ENCODE results near the gene TLX3.

The TLX3 gene

GRCh38 chr5:171315386-171315891, 6.4 kb downstream of the TLX3 start:
- no peak overlapping the region for H3K9ac ChIP-seq
- no peak overlapping the region for H3K4me2 ChIP-seq (ENCODE audit: low read length)
- H3K27me3 ChIP-seq (ENCODE audit: control insufficient read depth, insufficient read depth, low read length), result peaks cover 32% of the 10 kb centered on the region
- no peaks in the 10 kb centered on the region for H3K36me3 ChIP-seq (ENCODE audit: control insufficient read depth, insufficient read depth, low read length)
- H3K27ac ChIP-seq, result no peak overlapping the region
- no peak overlapping the region for H2AFZ ChIP-seq
- no peak overlapping the region for H3K4me3 ChIP-seq (ENCODE audit: low read depth, low read length)
- no peaks in the 10 kb centered on the region for H3K79me2 ChIP-seq
- no peaks in the 10 kb centered on the region for H3K9me3 ChIP-seq (ENCODE audit: control insufficient read depth, low read length)
- TF ChIP-seq CTCF (IDR thresholded peaks at IDR 0.05), result no peak
- H3K4me1 ChIP-seq, result peaks cover 6% of the 10 kb centered on the region

GRCh38 chr5:171315925-171316257, 6.8 kb downstream of the TLX3 start:
- no peak overlapping the region for H3K4me2 ChIP-seq (ENCODE audit: low read length)
- H3K4me3 ChIP-seq (ENCODE audit: low read depth, low read length), result no peak overlapping the region
- no peak overlapping the region for H3K9ac ChIP-seq
- TF ChIP-seq CTCF (IDR thresholded peaks at IDR 0.05), result no peak
- H3K9me3 ChIP-seq (ENCODE audit: control insufficient read depth, low read length), result no peaks in the 10 kb centered on the region
- no peaks in the 10 kb centered on the region for H3K36me3 ChIP-seq (ENCODE audit: control insufficient read depth, insufficient read depth, low read length)
- H3K4me1 ChIP-seq, result peaks cover 6% of the 10 kb centered on the region
- H3K27me3 ChIP-seq (ENCODE audit: control insufficient read depth, insufficient read depth, low read length), result peaks cover 28% of the 10 kb centered on the region
- no peak overlapping the region for H3K27ac ChIP-seq
- no peak overlapping the region for H2AFZ ChIP-seq
- no peaks in the 10 kb centered on the region for H3K79me2 ChIP-seq

- Histone ChIP-seq H3K9me3 (ENCODE audit: control insufficient read depth, low read length) (no peaks in the 10 kb centered on the region), H2AFZ (no peak overlapping the region), H3K4me2 (ENCODE audit: low read length) (peak overlapping the region; percentile 42), H3K4me3 (ENCODE audit: low read depth, low read length) (peak overlapping the region; percentile 11), H3K79me2 (no peaks in the 10 kb centered on the region), H3K36me3 (ENCODE audit: control insufficient read depth, insufficient read depth, low read length) (no peaks in the 10 kb centered on the region), H3K9ac (no peak overlapping the region), H3K4me1 (peaks cover 6% of the 10 kb centered on the region), H3K27ac (no peak overlapping the region), H3K27me3 (ENCODE audit: control insufficient read depth, insufficient read depth, low read length) (peaks cover 25% of the 10 kb centered on the region)
- no peak for TF ChIP-seq CTCF (IDR thresholded peaks at IDR 0.05)
These were observed 7.4 kb downstream of the TLX3 start for GRCh38 chr5:171316258-171317121.

- H3K4me3 ChIP-seq (ENCODE audit: low read depth, low read length), result peak overlapping the region; percentile 11
- no peak overlapping the region for H3K27ac ChIP-seq
- no peaks in the 10 kb centered on the region for H3K36me3 ChIP-seq (ENCODE audit: control insufficient read depth, insufficient read depth, low read length)
These were observed 8.2 kb downstream of the TLX3 start for GRCh38 chr5:171317230-171317629.

More at GRCh38 chr5:171317230-171317629, 8.2 kb downstream of the TLX3 start:
- peaks cover 22% of the 10 kb centered on the region for H3K27me3 ChIP-seq (ENCODE audit: control insufficient read depth, insufficient read depth, low read length)
- no peak for TF ChIP-seq CTCF (IDR thresholded peaks at IDR 0.05)
- peaks cover 6% of the 10 kb centered on the region for H3K4me1 ChIP-seq
- H3K9me3 ChIP-seq (ENCODE audit: control insufficient read depth, low read length), result no peaks in the 10 kb centered on the region
- H3K9ac ChIP-seq, result no peak overlapping the region
- H3K79me2 ChIP-seq, result no peaks in the 10 kb centered on the region
- peak overlapping the region; percentile 42 for H3K4me2 ChIP-seq (ENCODE audit: low read length)
- no peak overlapping the region for H2AFZ ChIP-seq

Data from parathyroid adenoma (tissue), 2 donors.